K562 (cell line): ENCODE data around the gene LRRC3B. TPM values are rescaled to one million over a fixed set of nuclear protein-coding genes. Genes with fewer than 3 reads are reported as not detected.

Experiments
- ATAC-seq: fragments of 200-7000 bp; cut with Tn5 transposase; 3 replicates; pipeline ENCODE4 v1.9.1; 2020; ENCODE audit warnings: moderate library complexity
- BruUV-seq: library from RNA; stranded (reverse); fragments of 400-500 nt; replicated peaks from 2 replicates; lab custom pipeline; 2021; lab: Mats Ljungman, UMichigan
- CTCF ChIA-PET: fragments of 300-600 bp; formaldehyde crosslinking; extraction: SDS; loops from one replicate; lab custom pipeline; 2021; ENCODE audit warnings: low intra/inter-chr PET ratio; lab: Yijun Ruan, JAX
- POLR2A ChIA-PET: fragments of 300-600, 350-650 bp; sonication (Branson Sonifier 250); formaldehyde crosslinking; extraction: SDS; loops from one replicate; lab custom pipeline; 2021; ENCODE audit warnings: antibody characterized with exemption, inconsistent platforms; lab: Yijun Ruan, JAX
- DNase-seq, 4 experiments: peaks; one replicate each; pipeline versions ENCODE4 v3.0.0 to v3.0.0-alpha.2; 2011 to 2018; ENCODE audit warnings: low spot score in 3 of 4, mixed read lengths in 3 of 4; ENCODE audit errors: extremely low read depth in 1 of 4
- FAIRE-seq: peaks from 2 replicates; lab custom pipeline; 2011; peaks lifted over from hg19 to GRCh38; lab: Jason Lieb, UNC
- H2AFZ ChIP-seq: 2 replicates; pipeline ENCODE4 v1.6.0; 2011; ENCODE audit warnings: low read depth, low read length, control low read depth, inconsistent platforms
- H3K27ac ChIP-seq: fragments of 200-600 bp; 3 replicates; pipeline ENCODE4 v1.8.0; 2011; ENCODE audit warnings: low read depth, mild to moderate bottlenecking, control low read depth, inconsistent platforms, low read length, moderate library complexity, mixed read lengths; ENCODE audit errors: extremely low read depth
- H3K27me3 ChIP-seq, 2 experiments: fragments of 300-600 bp in 1 of 2; 2 replicates in 1 of 2; 3 replicates in 1 of 2; pipeline versions ENCODE4 v1.6.0 to v1.8.0; 2011; ENCODE audit warnings: inconsistent platforms in 2 of 2, low read length in 2 of 2, mild to moderate bottlenecking in 1 of 2, mixed read lengths in 1 of 2, moderate library complexity in 1 of 2; ENCODE audit not compliant: control insufficient read depth in 2 of 2, insufficient read depth in 2 of 2
- H3K36me3 ChIP-seq: fragments of 300-600 bp; 3 replicates; pipeline ENCODE4 v1.8.0; 2011; ENCODE audit warnings: mild to moderate bottlenecking, low read length, inconsistent platforms; ENCODE audit not compliant: control insufficient read depth, insufficient read depth
- H3K4me1 ChIP-seq, 2 experiments: fragments of 200-600 bp in 1 of 2; replicated peaks in 1 of 2; 2 replicates in 1 of 2; 3 replicates in 1 of 2; pipeline versions ENCODE4 v1.5.1 to v1.8.0; 2011; ENCODE audit warnings: inconsistent platforms in 2 of 2, low read length in 2 of 2, mild to moderate bottlenecking in 1 of 2, mixed read lengths in 1 of 2, moderate library complexity in 1 of 2; ENCODE audit not compliant: control insufficient read depth in 2 of 2, insufficient read depth in 2 of 2
- H3K4me2 ChIP-seq: 2 replicates; pipeline ENCODE4 v1.6.1; 2011; ENCODE audit warnings: low read length, control low read depth, inconsistent platforms, mixed read lengths; ENCODE audit not compliant: insufficient read depth
- H3K4me3 ChIP-seq: fragments of 200-600 bp; sonication (generic), shearing (Covaris generic); 2 replicates; pipeline ENCODE4 v1.5.1; 2016; ENCODE audit warnings: control low read depth, inconsistent platforms
- H3K79me2 ChIP-seq: fragments of 200-600 bp; 3 replicates; pipeline ENCODE4 v1.8.0; 2011; ENCODE audit warnings: low read length, inconsistent platforms; ENCODE audit not compliant: control insufficient read depth, insufficient read depth
- H3K9ac ChIP-seq, 2 experiments: 2 replicates each; pipeline versions ENCODE4 v1.6.0 to v1.6.1; 2011; ENCODE audit warnings: low read depth in 2 of 2, low read length in 2 of 2, control low read depth in 1 of 2, inconsistent platforms in 1 of 2, mild to moderate bottlenecking in 1 of 2, mixed read lengths in 1 of 2; ENCODE audit not compliant: insufficient read depth in 1 of 2
- H3K9me1 ChIP-seq: one replicate; pipeline ENCODE4 v1.6.0; 2011; ENCODE audit warnings: inconsistent platforms, mild to moderate bottlenecking, low read length, moderate library complexity; ENCODE audit not compliant: control insufficient read depth, insufficient read depth
- H3K9me3 ChIP-seq: replicated peaks from 2 replicates; pipeline ENCODE4 v1.5.1; 2011; ENCODE audit warnings: low read depth, low read length, inconsistent platforms; ENCODE audit not compliant: control insufficient read depth, insufficient read depth
- H4K20me1 ChIP-seq: replicated peaks from 2 replicates; pipeline ENCODE4 v1.6.1; 2011; ENCODE audit warnings: low read length, inconsistent platforms, mixed read lengths; ENCODE audit not compliant: control insufficient read depth, insufficient read depth
- ARHGAP35 ChIP-seq: fragments of 450-650 bp; IDR thresholded peaks from 2 replicates; pipeline ENCODE4 v1.6.1; 2018; ENCODE audit not compliant: partially characterized antibody
- ARNT ChIP-seq, 2 experiments: fragments of 450-650 bp; IDR thresholded peaks; 2 replicates each; pipeline ENCODE4 v1.6.1; 2016; ENCODE audit warnings: mild to moderate bottlenecking in 1 of 2
- BRD4 ChIP-seq: fragments of 200-600 bp; sonication (generic); IDR thresholded peaks from 2 replicates; pipeline ENCODE4 v1.6.1; 2017; ENCODE audit warnings: inconsistent platforms
- BRF1 ChIP-seq: IDR thresholded peaks from 3 replicates; pipeline ENCODE4 v1.6.1; 2011; ENCODE audit warnings: borderline replicate concordance, mild to moderate bottlenecking; ENCODE audit not compliant: insufficient read length; ENCODE audit errors: extremely low read depth
- CEBPB ChIP-seq: fragments of 450-650 bp; IDR thresholded peaks from 2 replicates; pipeline ENCODE4 v1.6.1; 2016; ENCODE audit warnings: missing genetic modification characterization, missing compliant biosample characterization
- ETS2 ChIP-seq: IDR thresholded peaks from 2 replicates; pipeline ENCODE4 v1.6.1; 2016; ENCODE audit warnings: borderline replicate concordance, missing genetic modification characterization, mild to moderate bottlenecking, moderate library complexity, missing compliant biosample characterization; ENCODE audit not compliant: poor library complexity, severe bottlenecking
- NCOA1 ChIP-seq: fragments of 450-650 bp; IDR thresholded peaks from 2 replicates; pipeline ENCODE4 v1.6.1; 2016; ENCODE audit warnings: low read depth
- POLR2AphosphoS2 ChIP-seq: IDR thresholded peaks from 2 replicates; pipeline ENCODE4 v1.6.1; 2012; ENCODE audit warnings: low read length, improper control_type of control experiment
- RFX5 ChIP-seq: IDR thresholded peaks from 2 replicates; pipeline ENCODE4 v1.6.1; 2011; ENCODE audit warnings: low read depth, mild to moderate bottlenecking, improper control_type of control experiment, low read length
- SIX5 ChIP-seq, 2 experiments: IDR thresholded peaks; 2 replicates each; pipeline ENCODE4 v1.6.1; 2011; ENCODE audit warnings: low read length in 2 of 2, borderline replicate concordance in 1 of 2, low read depth in 1 of 2, mild to moderate bottlenecking in 1 of 2, moderate library complexity in 1 of 2; ENCODE audit not compliant: insufficient read depth in 1 of 2
- SMAD2 ChIP-seq: fragments of 150-350 bp; IDR thresholded peaks from 2 replicates; pipeline ENCODE4 v1.6.1; 2014; ENCODE audit warnings: low read depth, mild to moderate bottlenecking, low read length
- SP1 ChIP-seq: sonication (generic); formaldehyde crosslinking; IDR thresholded peaks from 2 replicates; pipeline ENCODE4 v1.8.1; 2022; ENCODE audit warnings: mild to moderate bottlenecking, missing genetic modification reagents
- TAF15 ChIP-seq: fragments of 200-400 bp; formaldehyde crosslinking; IDR thresholded peaks from 2 replicates; pipeline ENCODE4 v1.6.1; 2017; ENCODE audit warnings: mild to moderate bottlenecking, low read depth, low read length, moderate library complexity
- TBP ChIP-seq: optimal IDR thresholded peaks from 2 replicates; pipeline ENCODE3; 2011; ENCODE audit warnings: low read depth, low read length, improper control_type of control experiment
- TCF3 ChIP-seq: sonication (generic); formaldehyde crosslinking; IDR thresholded peaks from 2 replicates; pipeline ENCODE4 v1.4.0; 2020; ENCODE audit warnings: mild to moderate bottlenecking, missing genetic modification reagents
- ZNF143 ChIP-seq: sonication (generic); formaldehyde crosslinking; IDR thresholded peaks from 2 replicates; pipeline ENCODE4 v1.9.0; 2022; ENCODE audit warnings: mild to moderate bottlenecking, missing genetic modification reagents
- ZNF263 ChIP-seq: sonication (generic); formaldehyde crosslinking; IDR thresholded peaks from 2 replicates; pipeline ENCODE4 v1.8.0; 2022; ENCODE audit warnings: mild to moderate bottlenecking, missing genetic modification reagents, borderline replicate concordance
- WGBS: fragments of 100-300 bp; shearing (Covaris generic); methylation state at CpG from one replicate; pipeline ENCODE4 v1.1.6; 2016; ENCODE audit warnings: low coverage, mixed read lengths; ENCODE audit not compliant: insufficient coverage; ENCODE audit errors: missing lambda C conversion rate; 5-methylcytosine and 5-hydroxymethylcytosine counted together
- in situ Hi-C: fragments of 300-500 bp; cut with MboI; formaldehyde crosslinking; loops from 4 replicates; pipeline ENCODE4 v1.15.0; 2018; ENCODE audit warnings: inconsistent platforms, mixed read lengths
- intact Hi-C: fragments of 100-400 bp; cut with micrococcal nuclease; formaldehyde crosslinking; loops from 2 replicates; pipeline ENCODE4 v1.14.2; 2022
- polyA plus RNA-seq, 8 experiments: library from polyadenylated mRNA; depleted of rRNA in 4 of 8; stranded (reverse) in 5 of 8; unstranded in 3 of 8; fragments of >200 nt; fragmentation: Nextera tagmentation in 2 of 8; fragmentation: Illumina TruSeq in 1 of 8; extraction: Ambion mirVana in 2 of 8; extraction: Trizol in 1 of 8; gene quantifications; 2 replicates each; pipeline versions ENCODE4 v1.2.1 to v1.2.3, GENCODE V29; 2011 to 2014; ENCODE audit warnings: inconsistent platforms in 1 of 8, missing spikeins in 1 of 8
- total RNA-seq, 7 experiments: library from RNA; depleted of rRNA in 6 of 7; stranded (reverse); fragments of >200 nt in 6 of 7; fragmentation: Illumina TruSeq in 2 of 7; extraction: Trizol in 2 of 7; gene quantifications; 2 replicates each; pipeline versions ENCODE4 v1.2.1 to v1.2.3, GENCODE V29; 2011 to 2021; ENCODE audit warnings: low replicate concordance in 1 of 7
- TF ChIP-seq, protein P1 (sequence below), 3 experiments: fragments of 200-800 bp in 1 of 3; fragments of 250-450 bp in 1 of 3; fragments of 450-650 bp in 1 of 3; sonication (Bioruptor Pico) in 1 of 3; sonication (Bioruptor generic) in 1 of 3; formaldehyde crosslinking in 1 of 3; IDR thresholded peaks; 2 replicates each; pipeline versions ENCODE4 v1.6.1 to v1.8.0; 2016 to 2022; ENCODE audit warnings: mild to moderate bottlenecking in 2 of 3, missing genetic modification characterization in 2 of 3, missing compliant biosample characterization in 1 of 3, moderate library complexity in 1 of 3
- TF ChIP-seq, protein P2 (sequence below): fragments of 450-650 bp; formaldehyde crosslinking; IDR thresholded peaks from 2 replicates; pipeline ENCODE4 v1.4.0; 2020; ENCODE audit warnings: mild to moderate bottlenecking, moderate library complexity

Gene LRRC3B
- total and polyA plus RNA-seq, 9 of the 15 experiments (the other 6 are each of a cell fraction or from before 2014, with no cell fraction given): under 0.01 to 0.33 TPM; not detected in 7

DNA sequence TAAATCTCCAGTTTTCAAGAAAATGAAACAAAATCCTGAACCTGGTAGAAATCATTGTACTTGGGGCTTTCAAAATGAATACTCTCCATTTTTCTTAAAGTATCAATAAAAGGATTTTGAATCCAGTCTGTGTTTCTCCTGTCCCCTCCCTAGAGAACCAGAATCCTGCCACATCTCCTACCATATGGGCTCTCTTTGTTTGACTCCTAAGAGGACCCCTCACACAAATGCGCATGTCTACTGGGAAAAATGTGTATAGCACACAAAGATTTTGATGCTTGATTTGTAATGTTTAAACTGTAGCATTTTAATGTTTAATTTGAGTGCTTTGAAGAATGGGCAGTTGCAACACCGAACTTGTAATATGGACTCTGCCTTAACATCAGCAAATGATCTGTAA is 25.9 kb downstream of the LRRC3B start (continued):
- TF ChIP-seq, protein P1, sequence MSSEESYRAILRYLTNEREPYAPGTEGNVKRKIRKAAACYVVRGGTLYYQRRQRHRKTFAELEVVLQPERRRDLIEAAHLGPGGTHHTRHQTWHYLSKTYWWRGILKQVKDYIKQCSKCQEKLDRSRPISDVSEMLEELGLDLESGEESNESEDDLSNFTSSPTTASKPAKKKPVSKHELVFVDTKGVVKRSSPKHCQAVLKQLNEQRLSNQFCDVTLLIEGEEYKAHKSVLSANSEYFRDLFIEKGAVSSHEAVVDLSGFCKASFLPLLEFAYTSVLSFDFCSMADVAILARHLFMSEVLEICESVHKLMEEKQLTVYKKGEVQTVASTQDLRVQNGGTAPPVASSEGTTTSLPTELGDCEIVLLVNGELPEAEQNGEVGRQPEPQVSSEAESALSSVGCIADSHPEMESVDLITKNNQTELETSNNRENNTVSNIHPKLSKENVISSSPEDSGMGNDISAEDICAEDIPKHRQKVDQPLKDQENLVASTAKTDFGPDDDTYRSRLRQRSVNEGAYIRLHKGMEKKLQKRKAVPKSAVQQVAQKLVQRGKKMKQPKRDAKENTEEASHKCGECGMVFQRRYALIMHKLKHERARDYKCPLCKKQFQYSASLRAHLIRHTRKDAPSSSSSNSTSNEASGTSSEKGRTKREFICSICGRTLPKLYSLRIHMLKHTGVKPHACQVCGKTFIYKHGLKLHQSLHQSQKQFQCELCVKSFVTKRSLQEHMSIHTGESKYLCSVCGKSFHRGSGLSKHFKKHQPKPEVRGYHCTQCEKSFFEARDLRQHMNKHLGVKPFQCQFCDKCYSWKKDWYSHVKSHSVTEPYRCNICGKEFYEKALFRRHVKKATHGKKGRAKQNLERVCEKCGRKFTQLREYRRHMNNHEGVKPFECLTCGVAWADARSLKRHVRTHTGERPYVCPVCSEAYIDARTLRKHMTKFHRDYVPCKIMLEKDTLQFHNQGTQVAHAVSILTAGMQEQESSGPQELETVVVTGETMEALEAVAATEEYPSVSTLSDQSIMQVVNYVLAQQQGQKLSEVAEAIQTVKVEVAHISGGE (CRISPR knock-in tag; IDR thresholded peaks at IDR 0.05): no peak
- no peak for TF ChIP-seq ZNF263 (CRISPR knock-in tag)
- no peak for TF ChIP-seq SMAD2

DNA sequence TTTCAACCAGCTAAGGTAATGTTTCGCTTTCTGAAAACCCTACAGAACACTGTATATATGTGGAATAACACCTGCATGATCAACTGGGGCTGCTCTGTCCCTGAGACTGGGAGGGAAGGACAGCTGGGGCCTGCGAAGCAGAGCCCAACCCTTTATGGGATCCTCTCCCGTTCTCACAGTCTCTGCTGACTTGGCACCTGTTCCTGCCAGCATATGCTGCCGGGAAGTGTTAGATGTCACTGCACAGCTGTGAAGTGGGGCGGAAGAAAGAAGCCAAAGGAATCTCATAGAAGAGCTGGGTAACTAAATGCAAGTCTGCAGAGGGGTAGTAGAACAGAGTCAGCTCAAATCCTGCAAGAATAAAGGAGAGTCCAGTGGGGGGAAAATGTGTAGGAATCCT is 29.6 kb downstream of the LRRC3B start:
- Histone ChIP-seq H3K79me2 (no peaks in the 10 kb centered on the region), H3K9me1 (no peaks in the 10 kb centered on the region), H3K4me2 (no peak overlapping the region), H3K9ac (no peak overlapping the region), H3K9me3 (no peaks in the 10 kb centered on the region), H3K27me3 (no peaks in the 10 kb centered on the region), H3K27ac (no peak overlapping the region), H3K4me1 (no peaks in the 10 kb centered on the region), H3K36me3 (no peaks in the 10 kb centered on the region), H4K20me1 (no peaks in the 10 kb centered on the region), H2AFZ (no peak overlapping the region), H3K4me3 (no peak overlapping the region)
- WGBS: 2% methylated on average over 5 of the region's 5 CpGs
- ChIA-PET CTCF (no interaction called here), POLR2A (no interaction called here)
- no peak for DNase-seq
- BruUV-seq: no TSS peak
- intact Hi-C loops (no loop called here), in situ Hi-C loops (no loop called here)
- FAIRE-seq: no peak
- no peak for ATAC-seq
- no peak for TF ChIP-seq BRD4
- TF ChIP-seq SIX5 (IDR thresholded peaks at IDR 0.05; ENCODE audit: borderline replicate concordance in 1 of 2, insufficient read depth in 1 of 2, low read depth in 1 of 2, low read length in 2 of 2): no peak
- no peak for TF ChIP-seq ETS2 (tag)
- no peak for TF ChIP-seq POLR2AphosphoS2
- no peak for TF ChIP-seq TBP
- no peak for TF ChIP-seq TCF3 (CRISPR knock-in tag)
- TF ChIP-seq ZNF143 (CRISPR knock-in tag): no peak
- no peak for TF ChIP-seq SP1
- no peak for TF ChIP-seq BRF1
- no peak for TF ChIP-seq NCOA1
- TF ChIP-seq, protein P2, sequence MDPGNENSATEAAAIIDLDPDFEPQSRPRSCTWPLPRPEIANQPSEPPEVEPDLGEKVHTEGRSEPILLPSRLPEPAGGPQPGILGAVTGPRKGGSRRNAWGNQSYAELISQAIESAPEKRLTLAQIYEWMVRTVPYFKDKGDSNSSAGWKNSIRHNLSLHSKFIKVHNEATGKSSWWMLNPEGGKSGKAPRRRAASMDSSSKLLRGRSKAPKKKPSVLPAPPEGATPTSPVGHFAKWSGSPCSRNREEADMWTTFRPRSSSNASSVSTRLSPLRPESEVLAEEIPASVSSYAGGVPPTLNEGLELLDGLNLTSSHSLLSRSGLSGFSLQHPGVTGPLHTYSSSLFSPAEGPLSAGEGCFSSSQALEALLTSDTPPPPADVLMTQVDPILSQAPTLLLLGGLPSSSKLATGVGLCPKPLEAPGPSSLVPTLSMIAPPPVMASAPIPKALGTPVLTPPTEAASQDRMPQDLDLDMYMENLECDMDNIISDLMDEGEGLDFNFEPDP (CRISPR knock-in tag): no peak
- no peak for TF ChIP-seq CEBPB (tag)
- no peak for TF ChIP-seq ARNT (IDR thresholded peaks at IDR 0.05)
- TF ChIP-seq ARHGAP35: no peak
- TF ChIP-seq TAF15: no peak
- no peak for TF ChIP-seq RFX5
